GM19463 (cell line): ENCODE results near the gene ARHGEF2.

ENCODE experiments used
- ATAC-seq: cut with Tn5 transposase; IDR thresholded peaks from one replicate; pipeline ENCODE4 v1.9.1; 2021; ENCODE audit warnings: mild to moderate bottlenecking, moderate library complexity; ENCODE audit not compliant: unreplicated experiment

ARHGEF2 gene

DNA sequence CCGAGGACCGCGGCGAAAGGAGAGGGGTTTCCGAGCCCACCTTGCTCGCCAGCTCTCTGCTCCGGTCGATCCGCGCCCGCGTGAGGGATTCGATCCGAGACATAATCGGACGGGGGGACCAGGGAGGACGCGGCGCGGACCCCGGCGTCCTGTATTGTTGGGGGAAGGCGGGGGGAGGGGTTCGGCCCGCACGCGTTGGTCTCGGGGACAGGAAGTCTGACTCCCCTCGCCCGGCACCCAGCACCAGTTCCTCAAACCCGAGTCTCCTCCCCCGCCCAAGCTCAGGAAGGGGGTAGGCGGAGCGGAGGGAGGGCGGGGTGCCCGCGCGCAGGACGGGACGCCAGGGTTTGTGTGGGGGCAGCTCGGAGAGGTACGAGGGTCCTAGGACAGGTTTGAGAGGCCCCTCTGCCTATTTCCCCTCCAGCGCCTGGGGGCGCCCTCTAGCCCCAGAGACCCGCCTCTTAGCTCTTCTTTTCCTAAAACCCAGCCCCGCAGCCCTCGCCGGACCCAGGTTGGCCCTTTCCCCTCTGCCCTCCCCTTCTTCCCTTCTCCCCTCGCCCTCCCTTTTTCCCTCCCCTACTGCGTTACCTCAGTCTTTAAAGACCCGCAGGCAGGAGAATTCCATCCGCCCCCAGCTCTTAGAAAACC, at the start of gene ARHGEF2:
Gene ARHGEF2, minus strand, starts transcription at position 223 of the 648 bp plus-strand sequence. Its CDS starts 120 bp downstream, at position 103.
- no peak for ATAC-seq

GRCh38 chr1:156026588-156026987, 48.2 kb upstream of the ARHGEF2 start:
- ATAC-seq, result no peak

- ATAC-seq, result peak; percentile 54
Observed at GRCh38 chr1:156025876-156026275, 47.5 kb upstream of the ARHGEF2 start.

- ATAC-seq, result no peak
Observed at GRCh38 chr1:156024801-156025200, 46.5 kb upstream of the ARHGEF2 start.

DNA sequence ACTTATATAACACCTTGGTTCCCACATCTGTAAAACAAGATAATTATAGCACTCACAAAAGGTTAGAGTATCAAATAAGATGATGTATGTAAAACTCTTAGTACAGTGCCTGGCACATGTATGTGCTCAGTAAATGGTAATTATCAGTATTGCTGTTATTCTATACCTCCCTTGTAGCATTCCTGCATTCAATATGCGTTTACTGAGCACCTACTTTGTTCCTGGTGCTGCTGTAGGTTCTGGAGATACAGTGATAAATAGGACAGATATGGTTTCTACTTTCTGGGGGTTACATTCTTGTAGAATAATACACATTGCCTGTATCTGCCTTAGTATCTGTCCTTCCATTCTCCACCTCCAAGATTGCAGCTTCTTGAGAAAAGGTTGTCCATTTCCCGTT, 43.6 kb upstream of the ARHGEF2 start:
- no peak for ATAC-seq

- no peak for ATAC-seq
Observed at GRCh38 chr1:156021093-156021428, 42.7 kb upstream of the ARHGEF2 start.

GRCh38 chr1:156020293-156021092, 42.1 kb upstream of the ARHGEF2 start, which contains the start of gene SSR2:
SSR2 (minus strand) TSS chr1:156020951; CDS start chr1:156020167, 784 bp downstream.
- ATAC-seq, result peak; percentile 98

DNA sequence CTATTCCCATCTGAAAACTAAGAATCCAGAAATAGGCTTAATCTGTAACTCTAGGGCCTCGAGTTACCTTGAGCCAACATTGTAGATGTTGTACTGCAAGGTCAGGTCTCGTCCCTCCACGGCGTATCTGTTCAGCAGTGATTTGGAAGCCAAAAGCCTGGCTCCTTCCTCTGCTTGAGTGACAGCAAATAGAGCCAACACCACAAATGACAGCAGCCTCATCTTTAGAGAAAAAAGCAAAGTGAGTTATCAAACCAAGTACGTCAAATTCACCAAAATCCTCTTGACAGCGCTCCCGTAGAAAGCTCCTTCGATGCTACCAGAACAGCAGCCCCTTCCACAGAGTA, 41.6 kb upstream of the ARHGEF2 start:
- no peak for ATAC-seq

DNA sequence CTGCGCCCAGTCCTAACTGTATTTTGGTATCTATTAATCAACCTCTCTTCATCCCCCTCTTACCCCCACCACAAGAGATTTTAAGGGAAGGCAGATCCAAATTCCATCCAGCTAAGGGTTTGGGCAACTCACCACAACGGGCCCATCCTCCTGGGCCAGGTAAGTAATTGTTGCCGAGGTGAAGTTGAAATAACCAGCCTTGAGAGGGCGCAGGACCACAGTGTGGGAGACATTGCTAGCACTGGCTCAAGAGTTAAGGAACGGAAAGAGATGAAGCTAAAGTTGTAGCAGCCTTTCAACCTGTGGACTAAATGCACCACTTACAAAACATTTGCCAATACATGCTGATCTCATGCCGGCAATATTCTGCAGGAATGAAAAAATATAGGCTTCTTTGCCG, 36.5 kb upstream of the ARHGEF2 start:
- no peak for ATAC-seq

DNA sequence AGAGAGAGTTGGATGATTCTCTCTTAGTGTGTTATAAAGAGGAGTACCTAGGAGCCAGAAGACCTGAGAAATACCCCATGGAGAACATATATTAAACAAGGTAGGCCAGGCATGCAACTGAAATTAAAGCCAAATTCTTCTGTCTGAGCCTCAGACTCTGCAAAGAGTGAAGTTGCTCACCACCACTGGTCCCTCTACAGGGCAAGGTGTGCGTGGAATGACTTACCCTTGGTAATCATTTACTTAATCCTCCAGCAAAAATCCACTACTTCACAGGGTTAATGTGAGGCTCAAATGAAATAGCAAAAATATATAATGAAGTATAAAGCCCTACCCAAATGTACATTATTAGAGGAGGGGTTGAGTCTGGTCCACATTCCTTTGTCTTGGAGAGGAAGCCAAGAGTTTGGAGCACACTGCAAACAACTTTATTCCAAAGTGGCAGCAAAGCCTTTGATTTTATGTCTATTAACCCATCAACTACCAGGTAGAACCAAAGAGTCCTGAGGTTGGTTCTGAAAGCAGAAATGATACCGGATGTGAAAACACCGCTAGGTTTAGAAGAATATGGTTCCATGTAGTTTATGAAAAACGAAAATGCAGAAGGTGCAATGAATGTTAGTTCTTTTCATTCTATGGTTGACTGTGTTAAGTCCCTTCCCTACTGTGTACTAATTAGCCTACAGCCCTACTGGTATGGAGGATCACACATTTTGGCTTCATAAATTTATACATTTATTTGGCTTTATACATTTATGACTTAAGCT, 33.9 kb upstream of the ARHGEF2 start:
- peak; percentile 80 for ATAC-seq

- no peak for ATAC-seq
Observed at GRCh38 chr1:156009404-156009803, 31.1 kb upstream of the ARHGEF2 start.

DNA sequence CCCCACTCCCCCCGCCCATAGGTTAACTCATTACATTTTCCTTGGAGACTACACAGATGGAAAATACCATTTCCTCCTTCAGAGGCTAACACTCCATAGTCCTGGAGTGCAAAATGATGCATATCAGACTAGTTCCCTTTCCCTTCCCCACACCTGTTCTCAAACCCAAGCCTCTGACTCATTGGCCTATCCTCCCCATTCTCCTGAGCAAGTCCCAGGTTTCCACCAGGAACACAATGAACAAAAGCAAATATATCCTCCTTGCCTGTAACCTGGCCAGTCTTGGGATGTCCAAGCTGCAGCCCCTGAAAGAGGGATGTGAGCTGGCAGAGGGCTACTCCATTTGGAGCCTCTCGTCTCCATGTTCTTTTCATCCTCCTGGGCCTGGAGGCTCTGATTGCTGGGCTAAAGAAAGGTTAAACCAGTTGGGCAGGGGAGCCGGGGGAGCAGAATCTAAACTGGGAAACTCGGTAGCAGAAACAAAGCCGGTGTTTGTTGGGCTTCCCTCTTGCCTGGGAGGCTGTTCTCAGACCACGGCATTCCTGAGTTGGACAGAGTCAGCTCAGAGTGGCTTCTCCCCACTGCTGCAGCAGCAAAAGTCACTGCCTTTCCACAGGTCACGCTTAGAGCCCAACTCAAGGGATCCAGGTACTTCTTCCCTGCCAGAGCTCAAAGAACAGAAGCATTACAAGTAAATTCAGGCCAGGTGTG, 28.5 kb upstream of the ARHGEF2 start:
- ATAC-seq, result no peak

DNA sequence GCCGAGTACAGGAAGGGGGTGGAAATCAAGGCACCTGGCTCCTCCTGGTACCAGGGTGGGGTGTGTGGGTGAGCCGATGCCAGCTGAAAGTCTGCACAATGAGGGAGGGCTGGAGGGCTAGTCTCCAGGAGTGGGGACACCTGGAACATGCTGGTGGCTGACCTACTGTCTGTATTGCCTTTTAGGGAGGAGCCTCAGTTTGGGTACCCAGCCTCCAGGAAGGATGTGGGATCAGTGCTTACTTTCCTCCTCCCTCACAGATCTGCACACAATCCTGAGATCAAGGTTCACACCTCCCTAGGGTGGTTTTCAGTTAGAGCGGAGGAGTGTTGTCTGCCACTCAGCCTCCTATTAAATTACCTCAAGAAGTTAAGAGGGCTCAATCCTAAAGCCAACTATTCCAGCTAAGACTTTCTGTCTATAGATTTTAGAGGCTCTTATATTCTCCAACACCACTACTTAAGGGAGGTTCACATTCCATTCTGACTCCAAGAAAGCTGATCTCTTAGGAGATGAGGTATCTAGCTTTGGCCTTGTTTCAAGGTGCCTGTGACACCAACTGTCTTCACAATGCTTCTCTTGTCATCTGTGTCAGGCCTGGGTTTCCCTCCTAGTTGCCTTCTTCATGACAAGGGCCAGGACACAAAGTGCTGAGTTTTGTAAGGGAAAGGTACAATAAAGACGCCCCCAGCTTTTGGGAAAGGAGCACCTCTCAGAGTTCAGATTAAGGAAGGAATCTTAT, 26.7 kb upstream of the ARHGEF2 start:
- ATAC-seq, result no peak

DNA sequence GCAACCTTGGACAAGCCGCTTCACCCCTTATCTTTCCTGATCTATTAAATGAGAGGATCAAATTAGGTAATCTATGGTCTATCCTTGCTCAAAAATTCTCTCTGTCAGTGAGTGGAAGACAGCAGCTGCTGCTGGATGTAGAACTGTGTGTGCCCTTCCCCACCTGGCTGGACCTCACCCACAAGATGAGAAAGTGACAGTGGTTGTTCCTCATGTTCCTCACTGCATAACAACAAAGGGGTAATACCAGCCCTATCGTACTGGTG, 25.5 kb upstream of the ARHGEF2 start:
- ATAC-seq, result no peak

DNA sequence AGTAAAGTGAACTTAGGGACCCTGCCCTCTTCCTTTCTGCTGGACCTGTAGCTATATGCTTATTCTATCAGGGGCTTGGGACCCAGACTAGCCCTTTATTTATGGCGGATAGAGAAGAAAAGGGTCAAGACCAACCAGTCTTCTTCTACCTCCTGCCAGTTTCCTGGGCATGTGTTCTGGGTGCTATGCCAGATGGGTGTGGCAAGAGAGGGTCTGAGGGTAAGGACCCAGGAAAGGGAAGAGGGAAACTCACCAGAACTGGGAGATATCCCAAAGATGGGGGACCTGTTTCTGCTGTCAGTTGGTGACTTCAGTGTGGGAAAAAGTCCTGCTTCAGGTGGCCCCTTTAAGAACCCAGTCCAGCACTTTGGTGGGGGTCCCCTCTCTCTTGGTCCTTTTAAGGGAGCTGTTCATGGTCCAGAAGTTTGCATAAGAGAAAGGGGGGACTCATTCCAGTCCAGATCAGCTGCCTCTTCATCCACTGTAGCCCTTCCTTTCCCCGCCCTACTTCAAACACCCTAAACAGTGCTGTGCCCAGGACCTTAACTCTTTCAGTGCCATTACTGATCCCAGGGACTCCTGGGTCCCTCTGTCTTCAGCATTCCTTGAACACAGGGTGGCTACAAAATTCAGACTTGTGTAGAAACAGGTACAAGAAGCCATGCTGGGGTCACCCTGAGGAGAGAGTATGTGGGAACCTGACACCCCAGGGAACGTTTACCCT, 24.0 kb upstream of the ARHGEF2 start:
- no peak for ATAC-seq

- ATAC-seq, result no peak
Observed at GRCh38 chr1:156001662-156002171, 23.4 kb upstream of the ARHGEF2 start.

GRCh38 chr1:156001021-156001661, 22.8 kb upstream of the ARHGEF2 start:
- no peak for ATAC-seq

DNA sequence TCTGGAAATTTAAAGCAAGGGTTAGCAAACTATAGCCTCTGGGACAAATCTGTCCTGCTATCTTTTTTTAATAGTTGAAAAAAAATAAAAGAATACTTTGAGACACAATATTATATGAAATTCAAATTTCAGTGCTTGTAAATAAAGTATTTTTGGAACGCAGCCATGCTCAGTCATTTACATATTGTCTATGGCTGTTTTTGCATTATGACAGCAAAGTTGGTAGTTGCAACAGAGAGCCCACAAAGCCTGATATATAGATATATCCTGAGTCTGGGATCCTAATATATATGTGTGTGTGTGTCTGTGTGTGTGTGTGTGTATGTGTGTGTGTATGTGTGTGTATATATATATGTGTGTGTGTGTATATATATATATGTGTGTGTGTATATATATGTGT, 21.6 kb upstream of the ARHGEF2 start:
- ATAC-seq, result no peak

DNA sequence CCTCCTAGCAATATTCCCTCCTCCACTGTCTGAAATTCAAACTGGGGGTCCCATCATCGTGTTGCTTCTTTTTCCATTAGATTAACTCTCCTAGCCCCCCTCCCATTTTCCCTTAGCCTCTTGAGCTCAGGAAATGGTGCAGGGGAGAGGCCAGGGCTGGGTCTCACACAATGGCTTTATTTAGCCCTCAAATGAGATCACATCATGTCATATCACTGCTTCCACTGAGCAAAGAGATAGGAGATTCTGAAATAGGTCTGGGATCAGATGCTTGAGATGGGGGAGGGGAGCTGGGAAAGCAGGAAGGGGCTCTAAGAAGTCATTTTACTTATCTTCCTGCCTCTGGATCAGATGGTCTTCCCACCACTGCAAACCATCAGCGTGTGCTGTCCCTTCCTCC, 17.8 kb upstream of the ARHGEF2 start:
- no peak for ATAC-seq
